ENCODE data around the gene ARHGEF37. TPM values are rescaled to one million over a fixed set of nuclear protein-coding genes. Genes with fewer than 3 reads are reported as not detected.
"Not testable (repeated sequence)": the region's sequence is repeated elsewhere in the genome, so short reads cannot be mapped to it uniquely, and the experiment has no call there.

ARHGEF37 gene
- total RNA-seq, 1 donor from 2014 or later, result 0.70 TPM

DNA sequence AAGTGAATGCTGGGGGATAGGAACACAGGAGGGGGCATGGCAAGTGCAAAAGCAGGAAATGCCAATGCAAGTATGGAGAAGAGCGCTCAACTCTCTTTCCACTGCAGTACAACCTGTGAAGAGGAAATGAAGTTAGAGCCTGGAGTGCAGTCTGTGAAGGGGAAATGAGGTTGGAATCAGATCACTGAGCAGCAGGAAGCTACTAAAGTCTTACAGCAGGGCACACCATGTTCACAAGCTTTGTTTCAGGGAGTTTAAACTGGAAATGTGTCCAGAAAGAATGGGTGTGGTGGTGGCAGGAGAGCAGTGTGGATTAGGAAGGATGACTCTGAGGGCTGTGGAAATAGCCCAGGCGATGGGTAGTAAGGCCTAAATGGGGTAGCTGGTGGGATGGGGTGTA lies 15.4 kb downstream of the ARHGEF37 start:
- H3K9me3 Mint-ChIP-seq, result no peaks in the 10 kb centered on the region
- H3K4me1 Mint-ChIP-seq (ENCODE audit: low read depth), result no peaks in the 10 kb centered on the region
- peaks cover 5% of the 10 kb centered on the region for H3K27me3 Mint-ChIP-seq (ENCODE audit: insufficient read depth)
- DNase-seq (ENCODE audit: low spot score), result no peak
- H3K4me3 Mint-ChIP-seq, result no peak overlapping the region
- no peak overlapping the region for H3K27ac Mint-ChIP-seq
- intact Hi-C loops (cut with micrococcal nuclease), result no loop called here
- H3K36me3 Mint-ChIP-seq (ENCODE audit: low read depth), result no peaks in the 10 kb centered on the region

DNA sequence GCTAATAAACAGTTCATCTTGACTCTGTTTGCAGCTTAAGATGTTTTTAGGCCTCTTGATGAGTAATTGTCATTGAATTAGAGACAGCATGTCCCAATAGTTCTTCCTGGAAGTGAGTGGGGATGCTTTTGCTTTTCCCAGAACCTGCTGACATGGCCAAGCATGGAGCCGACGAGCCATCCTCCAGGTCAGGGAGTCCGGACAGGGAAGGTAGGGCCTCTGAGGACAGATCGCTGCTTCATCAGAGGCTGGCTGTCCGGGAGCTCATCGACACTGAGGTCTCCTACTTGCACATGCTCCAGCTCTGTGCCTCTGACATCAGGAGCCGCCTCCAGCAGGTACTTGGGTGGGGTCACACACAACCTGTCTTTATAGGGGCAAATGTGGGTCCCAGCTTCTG lies 16.3 kb downstream of the ARHGEF37 start:
- Mint-ChIP-seq H3K27ac (no peak overlapping the region), H3K27me3 (ENCODE audit: insufficient read depth) (peaks cover 5% of the 10 kb centered on the region), H3K4me1 (ENCODE audit: low read depth) (no peaks in the 10 kb centered on the region), H3K36me3 (ENCODE audit: low read depth) (no peaks in the 10 kb centered on the region), H3K4me3 (no peak overlapping the region), H3K9me3 (no peaks in the 10 kb centered on the region)
- intact Hi-C loops (cut with micrococcal nuclease), result no loop called here
- no peak for DNase-seq (ENCODE audit: low spot score)

DNA sequence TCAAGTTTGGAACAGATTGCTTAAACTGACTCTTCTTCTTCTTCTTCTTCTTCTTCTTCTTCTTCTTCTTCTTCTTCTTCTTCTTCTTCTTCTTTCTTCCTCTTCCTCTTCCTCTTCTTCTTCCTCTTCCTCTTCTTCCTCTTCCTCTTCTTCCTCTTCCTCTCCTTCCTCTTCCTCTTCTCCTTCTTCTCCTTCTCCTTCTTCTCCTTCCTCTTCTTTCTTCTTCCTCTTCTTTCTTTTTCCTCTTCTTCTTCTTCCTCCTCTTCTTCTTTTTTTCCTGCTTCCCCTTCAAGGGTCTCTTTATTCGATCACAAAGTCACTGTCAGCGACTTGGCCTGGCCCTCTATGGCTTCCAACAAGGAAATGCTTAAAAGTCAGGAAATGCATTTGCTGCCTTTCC lies 16.9 kb downstream of the ARHGEF37 start:
- H3K27me3 Mint-ChIP-seq (ENCODE audit: insufficient read depth); intact Hi-C loops (cut with micrococcal nuclease); H3K4me3 Mint-ChIP-seq; H3K27ac Mint-ChIP-seq; H3K9me3 Mint-ChIP-seq; H3K36me3 Mint-ChIP-seq (ENCODE audit: low read depth); H3K4me1 Mint-ChIP-seq (ENCODE audit: low read depth); DNase-seq (ENCODE audit: low spot score): not testable (repeated sequence)

DNA sequence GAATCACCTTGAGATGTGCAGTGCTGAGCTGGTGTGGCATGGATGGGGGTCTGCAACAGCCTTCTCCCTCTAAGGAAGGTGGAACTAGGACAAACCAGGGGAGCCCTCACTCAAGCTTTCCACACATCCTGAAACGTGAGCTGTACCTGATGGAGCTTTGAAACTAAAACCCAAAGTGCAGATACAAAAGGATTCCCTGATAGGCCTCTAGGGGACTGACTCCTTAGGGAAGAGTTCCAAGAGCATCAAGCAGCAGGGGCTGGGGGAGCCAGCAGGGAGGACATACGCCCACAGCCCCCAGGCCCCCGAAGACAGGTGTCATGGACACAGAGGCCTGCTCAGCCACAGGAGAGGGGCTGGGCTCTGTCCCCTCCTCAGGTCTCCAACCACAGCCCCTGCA lies 17.7 kb downstream of the ARHGEF37 start:
- Mint-ChIP-seq H3K4me3 (no peak overlapping the region), H3K36me3 (ENCODE audit: low read depth) (no peaks in the 10 kb centered on the region), H3K27ac (no peak overlapping the region), H3K27me3 (ENCODE audit: insufficient read depth) (no peaks in the 10 kb centered on the region), H3K4me1 (ENCODE audit: low read depth) (no peaks in the 10 kb centered on the region), H3K9me3 (no peaks in the 10 kb centered on the region)
- intact Hi-C loops (cut with micrococcal nuclease), result no loop called here
- no peak for DNase-seq (ENCODE audit: low spot score)

DNA sequence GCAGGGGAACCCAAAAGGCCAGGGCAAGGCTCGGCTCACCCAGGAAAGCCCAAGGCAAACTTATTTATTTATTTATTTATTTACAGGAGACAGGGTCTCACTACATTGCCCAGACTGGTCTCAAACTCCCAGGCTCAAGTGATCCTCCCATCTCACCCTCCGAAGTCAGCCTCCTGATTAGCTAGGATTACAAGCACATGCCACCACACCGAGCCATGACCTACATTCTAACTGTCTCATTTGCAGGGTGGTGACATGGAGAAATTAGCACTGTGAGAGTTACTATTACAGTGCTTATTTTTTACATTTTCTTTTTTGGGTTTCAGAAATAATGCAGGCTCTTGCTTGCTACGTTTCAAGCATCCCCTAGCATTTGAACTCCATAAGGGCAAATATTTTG lies 18.1 kb downstream of the ARHGEF37 start:
- DNase-seq (ENCODE audit: low spot score), result no peak
- H3K9me3 Mint-ChIP-seq, result no peaks in the 10 kb centered on the region
- H3K36me3 Mint-ChIP-seq (ENCODE audit: low read depth), result no peaks in the 10 kb centered on the region
- H3K4me3 Mint-ChIP-seq, result no peak overlapping the region
- H3K4me1 Mint-ChIP-seq (ENCODE audit: low read depth), result no peaks in the 10 kb centered on the region
- no peak overlapping the region for H3K27ac Mint-ChIP-seq
- intact Hi-C loops (cut with micrococcal nuclease), result no loop called here
- no peaks in the 10 kb centered on the region for H3K27me3 Mint-ChIP-seq (ENCODE audit: insufficient read depth)

DNA sequence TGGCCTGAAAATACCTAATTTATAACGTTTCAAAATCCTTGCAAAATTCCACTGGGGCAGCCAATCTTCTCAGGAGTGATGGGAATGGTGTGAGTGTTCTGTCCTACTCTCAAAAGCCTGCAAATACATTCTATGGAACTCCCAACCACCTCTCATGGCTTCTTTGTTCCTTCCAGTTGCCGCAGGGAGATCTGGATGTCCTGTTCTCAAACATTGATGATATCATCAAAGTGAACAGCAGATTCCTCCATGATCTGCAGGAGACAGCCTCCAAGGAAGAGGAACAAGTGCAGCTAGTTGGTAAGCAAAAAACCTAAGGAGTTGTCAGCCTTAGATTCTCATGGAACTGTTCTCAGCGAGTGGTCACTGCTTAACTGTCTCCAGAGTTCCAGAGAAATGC lies 19.6 kb downstream of the ARHGEF37 start:
- DNase-seq (ENCODE audit: low spot score), result no peak
- Mint-ChIP-seq H3K9me3 (no peaks in the 10 kb centered on the region), H3K4me1 (ENCODE audit: low read depth) (peaks cover 7% of the 10 kb centered on the region), H3K27ac (no peak overlapping the region), H3K4me3 (no peak overlapping the region), H3K36me3 (ENCODE audit: low read depth) (no peaks in the 10 kb centered on the region), H3K27me3 (ENCODE audit: insufficient read depth) (no peaks in the 10 kb centered on the region)
- intact Hi-C loops (cut with micrococcal nuclease), result no loop called here

DNA sequence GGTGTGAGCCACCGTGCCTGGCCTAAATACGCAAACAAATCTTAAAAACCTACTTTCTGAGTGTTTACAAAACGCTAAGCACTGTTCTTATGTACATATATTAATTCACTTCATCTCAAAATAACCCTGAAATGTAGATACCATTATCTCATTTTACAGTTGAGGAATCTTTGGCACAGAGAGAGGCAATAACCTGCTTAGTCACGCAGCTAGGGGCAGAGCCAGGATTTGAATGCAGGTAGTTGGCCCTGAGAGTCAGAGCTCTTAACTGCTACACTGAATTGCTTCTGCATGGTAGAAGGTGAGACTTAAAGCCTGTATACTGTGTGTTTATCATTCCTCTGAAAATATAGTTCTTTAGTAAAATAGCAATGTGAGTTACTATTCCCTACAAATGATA lies 21.9 kb downstream of the ARHGEF37 start:
- Mint-ChIP-seq H3K36me3 (ENCODE audit: low read depth) (no peaks in the 10 kb centered on the region), H3K4me3 (no peak overlapping the region), H3K9me3 (no peaks in the 10 kb centered on the region), H3K27me3 (ENCODE audit: insufficient read depth) (no peaks in the 10 kb centered on the region), H3K27ac (no peak overlapping the region), H3K4me1 (ENCODE audit: low read depth) (peaks cover 20% of the 10 kb centered on the region)
- intact Hi-C loops (cut with micrococcal nuclease), result no loop called here
- no peak for DNase-seq (ENCODE audit: low spot score)

DNA sequence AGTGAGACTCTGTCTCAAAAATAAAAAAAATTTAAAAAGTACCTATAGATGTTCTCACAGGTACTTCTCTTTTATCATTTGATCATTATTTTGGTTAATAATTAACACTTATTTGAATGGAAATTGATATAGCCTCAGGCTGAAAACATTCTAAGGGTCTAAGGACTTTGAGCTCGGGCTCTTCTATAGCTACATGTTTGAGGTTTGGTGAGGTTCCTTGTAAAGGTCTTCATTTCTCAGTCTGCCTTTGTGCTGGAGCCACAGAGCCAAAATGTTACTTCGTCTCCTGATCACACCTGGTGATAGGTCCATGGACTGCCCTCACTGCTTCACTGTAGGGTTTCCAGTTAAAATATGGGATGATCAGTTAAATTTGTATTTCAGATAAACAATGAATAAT lies 22.6 kb downstream of the ARHGEF37 start:
- Mint-ChIP-seq H3K4me3 (no peak overlapping the region), H3K9me3 (no peaks in the 10 kb centered on the region), H3K4me1 (ENCODE audit: low read depth) (peaks cover 20% of the 10 kb centered on the region), H3K27ac (no peak overlapping the region), H3K36me3 (ENCODE audit: low read depth) (no peaks in the 10 kb centered on the region), H3K27me3 (ENCODE audit: insufficient read depth) (no peaks in the 10 kb centered on the region)
- DNase-seq (ENCODE audit: low spot score), result no peak
- intact Hi-C loops (cut with micrococcal nuclease), result no loop called here

DNA sequence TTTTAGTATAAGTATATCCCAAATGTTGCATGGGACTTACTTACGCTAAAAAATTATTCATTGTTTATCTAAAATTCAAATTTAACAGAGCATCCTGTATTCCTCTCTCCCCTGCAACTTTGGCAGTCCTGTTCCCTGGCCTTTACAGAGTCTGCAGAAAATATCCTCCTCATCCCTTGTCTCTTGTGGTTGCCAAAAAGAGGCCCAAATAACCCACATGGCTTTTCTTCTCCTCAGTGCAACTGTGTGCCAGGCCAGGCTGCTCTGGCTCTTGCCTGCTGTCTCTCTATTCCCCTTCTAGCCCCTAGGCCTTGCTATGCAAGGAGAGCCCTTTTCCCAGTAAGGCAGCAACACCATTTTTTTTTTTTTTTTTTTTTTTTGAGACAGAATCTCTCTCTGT lies 23.0 kb downstream of the ARHGEF37 start:
- Mint-ChIP-seq H3K4me1 (ENCODE audit: low read depth) (peaks cover 20% of the 10 kb centered on the region), H3K9me3 (no peaks in the 10 kb centered on the region), H3K4me3 (no peak overlapping the region), H3K27ac (no peak overlapping the region), H3K27me3 (ENCODE audit: insufficient read depth) (no peaks in the 10 kb centered on the region), H3K36me3 (ENCODE audit: low read depth) (no peaks in the 10 kb centered on the region)
- intact Hi-C loops (cut with micrococcal nuclease), result no loop called here
- DNase-seq (ENCODE audit: low spot score), result no peak

DNA sequence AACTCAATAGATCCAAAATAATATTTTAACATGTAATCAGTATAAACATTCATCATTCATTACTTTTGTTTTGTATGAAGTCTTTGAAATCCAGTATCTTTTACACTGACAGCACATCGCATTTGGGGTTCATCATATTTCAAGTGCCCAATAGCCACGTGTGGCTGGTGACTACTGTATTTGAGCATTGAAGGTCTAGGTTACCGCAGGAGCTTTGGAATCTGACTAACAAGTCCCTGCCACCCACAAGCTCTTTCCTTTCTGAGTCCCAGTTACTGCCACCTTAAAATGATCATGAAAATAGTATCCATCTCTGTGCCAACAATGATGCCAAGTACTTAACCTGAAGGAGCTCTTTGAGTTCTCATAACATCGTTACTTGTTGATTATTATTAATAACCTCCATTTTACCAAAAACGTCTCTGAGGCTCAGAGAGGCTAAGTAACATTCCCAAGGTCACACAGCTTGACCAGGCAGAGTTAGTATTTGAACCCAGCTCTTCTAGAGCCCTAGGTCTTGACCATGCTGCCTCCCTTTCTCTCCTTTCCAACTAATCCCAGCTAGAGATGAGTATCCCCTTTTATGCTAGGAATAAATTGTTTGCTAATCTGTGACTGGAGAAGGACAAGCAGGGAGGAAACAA lies 24.2 kb downstream of the ARHGEF37 start:
- no peak for DNase-seq (ENCODE audit: low spot score)
- H3K27me3 Mint-ChIP-seq (ENCODE audit: insufficient read depth), result no peaks in the 10 kb centered on the region
- peaks cover 2% of the 10 kb centered on the region for H3K36me3 Mint-ChIP-seq (ENCODE audit: low read depth)
- H3K9me3 Mint-ChIP-seq, result no peaks in the 10 kb centered on the region
- H3K4me3 Mint-ChIP-seq, result no peak overlapping the region
- H3K27ac Mint-ChIP-seq, result no peak overlapping the region
- intact Hi-C loops (cut with micrococcal nuclease), result no loop called here
- H3K4me1 Mint-ChIP-seq (ENCODE audit: low read depth), result peaks cover 20% of the 10 kb centered on the region

DNA sequence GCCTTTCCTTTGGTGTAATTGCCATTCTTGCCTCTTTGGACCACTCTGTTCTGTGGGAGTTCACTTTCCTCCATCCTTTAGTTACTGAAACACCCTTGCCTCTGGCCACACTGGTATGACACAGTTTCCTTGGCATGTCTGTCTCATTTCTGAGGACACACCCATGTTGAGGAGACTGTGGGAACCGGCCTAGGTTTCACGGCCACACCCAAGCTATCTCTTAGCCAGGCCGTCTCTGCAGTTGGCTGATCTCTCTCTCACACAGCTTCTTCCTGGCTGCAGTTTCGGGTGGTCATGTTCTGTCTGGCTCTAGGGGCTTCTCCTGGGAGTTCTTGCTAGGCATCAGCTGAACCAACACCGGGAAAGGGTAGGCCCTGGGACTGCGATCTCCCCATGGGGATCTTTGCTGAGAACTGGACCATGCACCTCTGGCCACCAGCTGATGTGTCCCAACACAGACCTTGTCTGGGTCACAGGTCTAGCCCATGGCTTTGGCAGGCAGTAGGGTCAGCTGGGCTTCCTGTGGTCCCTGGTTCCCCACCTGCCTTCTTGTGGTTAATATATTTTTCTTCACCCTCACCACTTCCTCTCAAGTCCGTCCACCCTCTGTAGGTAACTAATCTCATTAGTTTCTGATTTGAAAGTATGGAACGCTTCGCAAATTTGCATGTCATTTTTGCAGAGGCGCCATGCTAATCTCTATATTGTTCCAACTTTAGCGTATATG lies 24.9 kb downstream of the ARHGEF37 start:
- peaks cover 2% of the 10 kb centered on the region for H3K36me3 Mint-ChIP-seq (ENCODE audit: low read depth)
- no peaks in the 10 kb centered on the region for H3K9me3 Mint-ChIP-seq
- intact Hi-C loops (cut with micrococcal nuclease), result no loop called here
- peaks cover 20% of the 10 kb centered on the region for H3K4me1 Mint-ChIP-seq (ENCODE audit: low read depth)
- DNase-seq (ENCODE audit: low spot score), result no peak
- no peak overlapping the region for H3K27ac Mint-ChIP-seq
- no peaks in the 10 kb centered on the region for H3K27me3 Mint-ChIP-seq (ENCODE audit: insufficient read depth)
- no peak overlapping the region for H3K4me3 Mint-ChIP-seq

DNA sequence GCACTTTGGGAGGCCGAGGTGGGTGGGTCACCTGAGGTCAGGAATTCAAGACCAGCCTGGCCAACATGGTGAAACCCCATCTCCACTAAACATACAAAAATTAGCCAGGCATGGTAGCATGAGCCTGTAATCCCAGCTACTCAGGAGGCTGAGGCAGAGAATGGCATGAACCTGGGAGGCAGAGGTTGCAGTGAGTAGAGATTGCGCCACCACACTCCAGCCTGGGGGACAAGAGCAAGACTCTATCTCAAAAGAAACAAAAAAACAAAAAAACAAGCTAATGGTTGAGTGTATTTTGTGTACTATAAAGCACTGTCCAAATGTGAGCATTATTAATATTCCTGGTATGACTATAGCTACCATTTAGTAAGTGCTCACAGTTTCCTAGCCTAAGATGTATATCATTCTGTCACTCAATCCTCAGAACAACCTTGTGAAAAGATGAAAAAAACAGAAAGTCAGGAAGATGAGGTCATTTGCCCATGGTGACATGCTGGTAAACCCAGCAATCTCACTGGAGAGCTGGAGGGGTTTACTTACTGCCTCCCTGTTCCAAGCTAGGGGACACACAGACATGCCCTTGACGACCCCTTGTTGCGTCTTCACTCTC lies 27.7 kb downstream of the ARHGEF37 start:
- Mint-ChIP-seq H3K4me3 (no peak overlapping the region), H3K36me3 (ENCODE audit: low read depth) (peaks cover 2% of the 10 kb centered on the region), H3K27me3 (ENCODE audit: insufficient read depth) (peaks cover 2% of the 10 kb centered on the region), H3K4me1 (ENCODE audit: low read depth) (peaks cover 20% of the 10 kb centered on the region), H3K9me3 (no peaks in the 10 kb centered on the region), H3K27ac (no peak overlapping the region)
- no peak for DNase-seq (ENCODE audit: low spot score)
- intact Hi-C loops (cut with micrococcal nuclease), result no loop called here

DNA sequence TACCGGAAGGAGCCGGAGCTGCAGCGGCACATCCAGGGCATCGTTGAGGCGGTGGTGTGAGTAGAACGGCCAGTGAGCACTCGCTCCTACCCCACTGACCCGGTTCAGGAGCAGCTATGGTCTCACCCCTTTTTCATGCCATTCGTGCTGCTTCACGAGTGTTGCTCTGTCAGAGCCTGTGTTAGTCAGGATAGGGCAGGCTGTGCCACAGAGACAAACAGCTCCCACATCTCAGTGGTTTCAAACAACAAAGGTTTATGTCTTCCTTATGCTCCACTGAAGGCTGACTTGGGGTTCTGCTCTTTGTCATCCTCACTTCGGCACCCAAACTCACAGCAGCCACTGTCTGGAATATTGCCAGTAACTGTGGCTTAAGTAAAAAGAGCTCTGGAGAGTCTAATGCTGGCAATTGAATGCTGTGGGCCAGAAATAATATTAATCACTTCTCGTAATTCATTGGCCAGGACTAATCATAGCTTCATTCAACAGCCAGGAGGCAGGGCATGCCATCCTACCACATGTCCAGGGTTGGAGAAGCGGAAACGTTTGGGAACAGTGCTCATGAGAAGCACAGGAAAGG lies 28.4 kb downstream of the ARHGEF37 start:
- peaks cover 2% of the 10 kb centered on the region for H3K36me3 Mint-ChIP-seq (ENCODE audit: low read depth)
- no peak overlapping the region for H3K4me3 Mint-ChIP-seq
- H3K4me1 Mint-ChIP-seq (ENCODE audit: low read depth), result peaks cover 20% of the 10 kb centered on the region
- intact Hi-C loops (cut with micrococcal nuclease), result no loop called here
- no peak overlapping the region for H3K27ac Mint-ChIP-seq
- H3K9me3 Mint-ChIP-seq, result no peaks in the 10 kb centered on the region
- H3K27me3 Mint-ChIP-seq (ENCODE audit: insufficient read depth), result peaks cover 2% of the 10 kb centered on the region
- no peak for DNase-seq (ENCODE audit: low spot score)

Measured in activated T-helper 1 cell treated with anti-CD3 and anti-CD28 coated beads, Interleukin-12 subunit alpha, Interleukin-12 subunit beta, Interleukin-2, Interleukin-4 antibody, amounts not matched to agents 30 ng/mL and 10 ng/mL and 1 ng/mL, durations not matched to agents 14 hours and 24 hours and 36 hours (primary cell).